ENCODE data around the gene PGAP1. TPM values are rescaled to one million over a fixed set of nuclear protein-coding genes. Genes with fewer than 3 reads are reported as not detected.

Gene PGAP1
- total RNA-seq, 1 donor from 2014 or later, result 104 TPM

DNA sequence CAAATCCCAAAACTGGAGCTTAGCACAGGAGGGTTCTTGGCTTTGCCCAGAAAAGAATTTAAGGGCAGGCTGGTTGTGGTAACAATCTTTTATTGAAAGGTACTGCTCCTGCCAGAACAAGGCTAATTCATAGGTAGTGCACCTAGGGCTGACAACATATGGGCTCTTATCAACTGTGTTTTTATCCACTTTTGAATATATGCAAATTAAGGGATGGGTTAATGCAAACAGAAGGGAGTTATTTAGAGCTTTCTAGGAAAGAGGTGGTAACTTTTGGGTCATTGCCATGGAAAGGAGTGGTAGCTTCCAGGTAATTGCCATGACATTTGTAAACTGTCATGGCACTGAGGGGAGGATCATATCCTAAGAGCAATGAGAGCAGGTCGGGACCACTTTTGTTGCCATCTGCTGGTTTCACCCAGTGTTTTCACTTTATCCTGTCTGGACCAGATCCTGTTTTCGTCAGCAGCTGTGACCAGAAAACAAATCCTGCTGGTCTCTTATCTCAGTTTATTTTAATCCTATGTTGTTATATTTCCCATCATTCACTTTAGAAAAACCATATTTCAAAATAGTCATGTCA, 118.3 kb downstream of the PGAP1 start:
- FAIRE-seq (no peak), DNase-seq (ENCODE audit: low spot score in 2 of 2) (no peak)

DNA sequence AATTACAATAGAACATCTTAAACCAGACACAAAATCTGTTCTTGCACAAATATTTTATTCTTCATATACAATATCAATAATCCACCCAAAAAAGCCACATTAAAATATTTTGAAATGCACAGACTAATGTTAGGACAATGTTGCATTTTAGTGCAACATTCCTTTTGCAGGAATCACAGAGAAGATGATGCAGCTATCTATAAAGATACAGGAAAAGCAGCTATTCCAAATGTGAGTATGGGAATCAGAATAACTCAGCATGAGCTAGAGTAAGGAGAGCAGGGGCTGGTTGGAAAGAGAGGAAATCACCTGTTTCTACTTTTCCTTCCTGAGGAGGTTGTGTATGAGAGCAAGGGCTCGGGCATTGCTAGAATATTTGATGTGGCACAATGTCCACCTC, 122.1 kb downstream of the PGAP1 start:
- DNase-seq (ENCODE audit: low spot score in 2 of 2) (no peak), FAIRE-seq (no peak)

DNA sequence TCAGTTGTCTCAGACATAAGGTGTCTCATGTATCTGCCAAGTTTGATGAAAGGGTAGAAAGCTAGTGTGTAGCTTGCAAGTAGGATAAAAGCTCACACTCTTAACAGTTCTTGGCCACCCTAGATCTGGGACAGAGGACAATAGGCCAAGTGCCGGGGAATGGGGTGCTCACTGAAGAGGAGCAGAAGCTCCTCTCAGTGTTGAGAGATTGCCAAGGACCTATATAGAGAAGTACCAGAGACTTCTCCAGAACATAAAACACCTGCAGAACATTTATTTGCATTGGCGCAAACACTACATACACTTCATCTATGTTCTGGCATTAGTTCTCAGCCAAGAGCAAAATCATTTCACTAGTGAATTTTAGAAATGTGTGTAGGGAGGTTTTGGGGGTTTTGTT, 124.1 kb downstream of the PGAP1 start:
- DNase-seq (ENCODE audit: low spot score in 2 of 2) (no peak), FAIRE-seq (no peak)

DNA sequence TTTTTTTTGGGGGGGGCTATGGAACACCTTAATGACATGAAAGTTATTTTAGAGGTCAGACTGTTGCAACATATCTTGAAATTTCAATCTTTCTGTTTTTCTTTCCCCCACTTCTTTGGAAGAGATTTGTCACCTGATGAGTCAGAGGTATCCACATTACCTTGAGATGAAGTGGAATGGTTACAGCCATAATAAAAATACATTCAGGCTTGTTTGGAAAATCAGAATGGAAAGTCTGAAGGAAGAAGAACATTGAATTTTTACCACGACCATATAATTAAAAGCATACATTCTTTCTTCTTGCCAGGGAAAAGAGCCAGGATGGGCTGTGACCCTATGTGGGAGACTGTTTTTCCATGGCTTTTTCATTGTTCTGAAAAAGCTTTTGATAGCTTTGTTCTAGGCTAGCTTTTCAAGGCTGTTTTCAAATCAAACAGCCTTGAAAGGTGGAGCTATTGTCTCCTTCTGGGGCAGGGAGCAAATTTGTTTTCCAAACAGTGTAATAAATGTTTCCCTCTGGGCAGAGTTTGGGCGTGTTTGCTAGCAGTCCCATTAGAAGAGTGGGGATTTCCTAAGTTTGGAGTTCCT, 124.7 kb downstream of the PGAP1 start:
- FAIRE-seq (no peak), DNase-seq (ENCODE audit: low spot score in 2 of 2) (no peak)

DNA sequence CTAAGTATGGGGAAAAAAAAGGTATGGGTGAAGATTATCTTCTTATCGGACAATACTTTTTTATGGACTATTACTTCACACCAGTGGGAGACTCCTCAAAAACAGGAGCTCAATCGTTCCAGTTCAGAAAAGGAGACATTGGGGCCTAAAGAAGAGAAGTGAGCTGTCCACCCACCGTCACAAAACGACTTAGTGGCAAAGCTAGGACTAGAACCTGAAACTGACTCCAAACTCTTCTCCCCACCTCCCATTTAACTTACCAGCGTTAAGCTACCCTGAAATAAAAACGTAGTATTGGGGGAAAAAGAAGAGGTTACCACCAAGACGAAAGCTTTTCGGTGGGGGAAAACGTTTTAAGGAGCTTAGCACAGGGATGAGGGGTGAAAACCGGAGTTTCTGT, 127.5 kb downstream of the PGAP1 start:
- no peak for DNase-seq (ENCODE audit: low spot score in 2 of 2)
- FAIRE-seq, result no peak

DNA sequence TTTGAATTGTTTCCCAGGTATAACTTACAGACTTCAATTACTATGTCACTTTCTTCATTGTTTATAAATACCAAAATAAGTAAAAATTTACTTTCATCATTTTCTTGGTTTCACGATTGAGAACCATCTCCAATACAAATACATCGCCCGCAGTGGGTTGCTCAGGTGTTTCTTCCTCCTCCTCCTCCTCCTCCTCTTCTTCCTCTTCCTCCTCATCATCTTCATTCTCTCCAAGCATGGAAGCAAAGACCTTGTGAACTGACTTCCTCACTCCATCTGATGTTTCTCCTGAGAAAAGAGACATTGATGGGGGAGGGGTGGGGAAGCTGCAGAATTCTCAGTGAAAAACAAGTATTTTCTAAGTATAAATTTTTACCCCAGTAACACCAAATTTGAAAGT, 133.6 kb downstream of the PGAP1 start:
- no peak for FAIRE-seq

DNA sequence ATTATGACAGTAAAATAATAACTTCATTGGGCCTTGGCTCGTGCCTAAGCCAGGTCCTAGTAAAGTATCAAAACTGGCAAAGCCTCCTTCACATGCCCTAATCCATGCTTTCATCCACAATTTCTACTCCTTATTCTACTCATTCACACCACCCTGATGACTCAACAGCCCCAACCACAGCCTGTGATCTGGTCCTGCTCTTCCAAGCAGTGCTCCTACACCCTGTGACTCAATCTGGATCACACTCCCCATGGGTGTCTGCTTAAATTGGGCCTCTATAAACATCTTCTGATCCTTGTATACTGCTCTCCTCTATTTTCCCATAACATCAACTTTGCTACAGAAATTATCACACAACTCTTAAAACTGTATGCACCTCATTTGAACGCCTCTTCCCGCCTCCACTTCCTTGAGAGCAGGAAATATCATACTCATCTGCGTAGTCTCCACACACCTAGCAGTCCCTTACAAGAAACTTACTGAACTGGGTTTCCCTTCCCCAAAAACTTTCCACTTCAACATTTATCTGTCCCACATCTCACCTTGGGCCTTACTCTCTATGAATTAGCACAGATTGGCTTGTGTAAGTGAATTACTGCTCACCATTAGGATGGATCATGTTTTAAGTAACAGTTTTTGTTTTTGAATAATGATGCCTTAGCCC, 142.9 kb downstream of the PGAP1 start:
- FAIRE-seq (no peak), DNase-seq (ENCODE audit: low spot score in 2 of 2) (no peak)

More for the DNA sequence above, 133.6 kb downstream of the PGAP1 start:
- no peak for DNase-seq (ENCODE audit: low spot score in 2 of 2)

Small RNA genes within 50 kb of the gene (small RNA-seq; reads per million reads assigned to genes)
- gene AC012486.1, result not detected

Other genes starting within 250 kb of the PGAP1 start
- 41.2 TPM for gene GTF3C3, start 127.0 kb downstream of the PGAP1 start, total RNA-seq
- not detected for gene C2orf66, start 117.4 kb downstream of the PGAP1 start, total RNA-seq

All from frontal cortex (tissue), 4 donors.